Liver (tissue), 9 donors: ENCODE results near the gene CDK15. TPM values are rescaled to one million over a fixed set of nuclear protein-coding genes. Genes with fewer than 3 reads are reported as not detected.

Source experiments
- DNase-seq: peaks from one replicate; pipeline ENCODE4 v3.0.0-alpha.2; 2017; ENCODE audit warnings: low spot score
- H3K27ac ChIP-seq, 2 donors: one replicate each; pipeline ENCODE4 v1.7.0; 2013; ENCODE audit warnings: inconsistent platforms in 2 of 2, low read length in 2 of 2, control low read depth in 1 of 2, low read depth in 1 of 2, mild to moderate bottlenecking in 1 of 2
- H3K27me3 ChIP-seq, 4 donors: one replicate each; pipeline versions ENCODE4 v1.6.1 to v1.7.0; 2013; ENCODE audit warnings: low read length in 3 of 4, inconsistent platforms in 1 of 4, mild to moderate bottlenecking in 1 of 4, moderate library complexity in 1 of 4; ENCODE audit not compliant: control insufficient read depth in 4 of 4, insufficient read depth in 4 of 4
- H3K36me3 ChIP-seq, 4 donors: one replicate each; pipeline versions ENCODE4 v1.6.1 to v1.7.0; 2013; ENCODE audit warnings: low read length in 3 of 4, mild to moderate bottlenecking in 3 of 4, low read depth in 1 of 4, moderate library complexity in 1 of 4; ENCODE audit not compliant: control insufficient read depth in 4 of 4, insufficient read depth in 3 of 4
- H3K4me1 ChIP-seq, 4 donors: one replicate each; pipeline versions ENCODE4 v1.6.1 to v1.7.0; 2013; ENCODE audit warnings: low read length in 3 of 4, mild to moderate bottlenecking in 3 of 4, moderate library complexity in 1 of 4; ENCODE audit not compliant: control insufficient read depth in 4 of 4, insufficient read depth in 4 of 4
- H3K4me3 ChIP-seq, 3 donors: one replicate each; pipeline versions ENCODE4 v1.6.1 to v1.7.0; 2013; ENCODE audit warnings: low read length in 3 of 3, control low read depth in 1 of 3, low read depth in 1 of 3, mild to moderate bottlenecking in 1 of 3
- H3K9ac ChIP-seq, 2 donors: one replicate each; pipeline ENCODE4 v1.7.0; 2013; ENCODE audit warnings: low read length in 2 of 2, mild to moderate bottlenecking in 2 of 2, moderate library complexity in 2 of 2, control low read depth in 1 of 2, low read depth in 1 of 2
- H3K9me3 ChIP-seq, 4 donors: one replicate each; pipeline versions ENCODE4 v1.6.1 to v1.7.0; 2013; ENCODE audit warnings: low read length in 3 of 4; ENCODE audit not compliant: control insufficient read depth in 4 of 4
- CTCF ChIP-seq: fragments of 150-350 bp; IDR thresholded peaks from 2 replicates; pipeline ENCODE4 v1.5.1; 2017; ENCODE audit warnings: improper control_type of control experiment, low read depth, low read length; ENCODE audit not compliant: missing input control
- EGR1 ChIP-seq, 2 donors: IDR thresholded peaks; 2 replicates each; pipeline ENCODE4 v1.6.1; 2016 to 2018; ENCODE audit warnings: antibody characterized with exemption in 2 of 2, low read depth in 2 of 2
- FOXA1 ChIP-seq: IDR thresholded peaks from 2 replicates; pipeline ENCODE4 v1.6.1; 2016; ENCODE audit warnings: antibody characterized with exemption
- FOXA2 ChIP-seq: IDR thresholded peaks from 2 replicates; pipeline ENCODE4 v1.6.1; 2016; ENCODE audit warnings: antibody characterized with exemption
- GABPA ChIP-seq, 2 donors: IDR thresholded peaks in 1 of 2; conservative IDR thresholded peaks in 1 of 2; 2 replicates each; pipeline ENCODE4 v1.6.1; 2016; ENCODE audit warnings: antibody characterized with exemption in 2 of 2, mild to moderate bottlenecking in 1 of 2, moderate library complexity in 1 of 2
- HNF4A ChIP-seq, 2 donors: conservative IDR thresholded peaks; 2 replicates each; pipeline ENCODE4 v1.6.1; 2016; ENCODE audit warnings: antibody characterized with exemption in 2 of 2, mild to moderate bottlenecking in 2 of 2
- HNF4G ChIP-seq: IDR thresholded peaks from 2 replicates; pipeline ENCODE4 v1.6.1; 2016; ENCODE audit warnings: antibody characterized with exemption
- JUND ChIP-seq, 2 donors: IDR thresholded peaks; 2 replicates each; pipeline ENCODE4 v1.6.1; 2016; ENCODE audit warnings: antibody characterized with exemption in 2 of 2
- MAX ChIP-seq: IDR thresholded peaks from 2 replicates; pipeline ENCODE4 v1.6.1; 2016; ENCODE audit warnings: antibody characterized with exemption
- NR2F2 ChIP-seq: IDR thresholded peaks from 2 replicates; pipeline ENCODE4 v1.6.1; 2016; ENCODE audit warnings: antibody characterized with exemption
- RAD21 ChIP-seq, 2 donors: IDR thresholded peaks; 2 replicates each; pipeline ENCODE4 v1.6.1; 2016; ENCODE audit warnings: antibody characterized with exemption in 2 of 2, mild to moderate bottlenecking in 2 of 2
- RXRA ChIP-seq, 2 donors: IDR thresholded peaks; 2 replicates each; pipeline ENCODE4 v1.6.1; 2017 to 2018; ENCODE audit warnings: antibody characterized with exemption in 2 of 2, mild to moderate bottlenecking in 1 of 2
- SP1 ChIP-seq: IDR thresholded peaks from 2 replicates; pipeline ENCODE4 v1.6.1; 2018; ENCODE audit warnings: antibody characterized with exemption, mild to moderate bottlenecking
- TAF1 ChIP-seq: conservative IDR thresholded peaks from 2 replicates; pipeline ENCODE4 v1.6.1; 2016; ENCODE audit warnings: antibody characterized with exemption, mild to moderate bottlenecking
- YY1 ChIP-seq: IDR thresholded peaks from 2 replicates; pipeline ENCODE4 v1.6.1; 2016; ENCODE audit warnings: antibody characterized with exemption, mild to moderate bottlenecking
- ZBTB33 ChIP-seq: IDR thresholded peaks from 2 replicates; pipeline ENCODE4 v1.6.1; 2016; ENCODE audit warnings: antibody characterized with exemption
- WGBS: extraction: QIAGEN DNeasy Blood & Tissue Kit; methylation state at CpG from one replicate; pipeline ENCODE4 v1.1.7; 2013; 5-methylcytosine and 5-hydroxymethylcytosine counted together
- polyA plus RNA-seq, 2 donors: library from polyadenylated mRNA; stranded (reverse) in 1 of 2; unstranded in 1 of 2; fragments of 200-250 nt in 1 of 2; fragments of >200 nt in 1 of 2; fragmentation: Nextera tagmentation in 1 of 2; extraction: Ambion mirVana in 1 of 2; gene quantifications; one replicate each; pipeline versions ENCODE4 v1.2.1 to v1.2.3, GENCODE V29; 2013 to 2015
- total RNA-seq, 2 donors: library from RNA; depleted of rRNA; stranded (reverse); fragments of >200 nt; gene quantifications; one replicate each; pipeline ENCODE4 v1.2.3, GENCODE V29; 2014
- TF ChIP-seq, protein P1 (sequence below): IDR thresholded peaks from 2 replicates; pipeline ENCODE4 v1.6.1; 2016; ENCODE audit warnings: antibody characterized with exemption, mild to moderate bottlenecking
- TF ChIP-seq, protein P2 (sequence below): IDR thresholded peaks from 2 replicates; pipeline ENCODE4 v1.6.1; 2016; ENCODE audit warnings: antibody characterized with exemption
- donor health status: healthy.
- donor health status: healthy.
- donor health status: healthy.
- donor health status: healthy.
- donor health status: healthy.

The CDK15 gene
- total and polyA plus RNA-seq, 4 donors = under 0.01 to 0.47 (median 0.06) TPM; not detected in 1

DNA sequence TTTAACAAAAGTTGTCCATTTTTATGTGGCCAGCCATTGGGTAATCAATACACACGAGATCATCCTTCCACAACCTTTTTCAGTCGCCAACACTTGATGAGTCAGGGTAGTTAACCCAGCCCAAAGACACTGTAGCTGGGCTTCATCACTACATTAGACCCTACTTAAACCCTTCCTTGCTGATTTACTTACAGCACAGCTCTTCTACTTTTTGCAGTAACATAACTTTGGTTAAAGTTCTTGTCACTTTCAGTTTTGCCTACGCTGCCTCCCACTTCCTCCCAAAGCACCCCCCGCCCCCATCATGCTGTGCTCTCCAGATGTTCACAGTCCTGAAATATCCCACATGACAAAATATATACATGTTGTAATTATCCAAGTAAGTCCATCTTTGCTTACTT, 103.6 kb downstream of the CDK15 start:
- H3K4me3 ChIP-seq = no peak overlapping the region
- H3K9ac ChIP-seq = no peak overlapping the region
- H3K27ac ChIP-seq = no peak overlapping the region
- TF ChIP-seq EGR1 (IDR thresholded peaks at IDR 0.05; ENCODE audit: low read depth in 2 of 2) = no peak
- TF ChIP-seq, protein P1, sequence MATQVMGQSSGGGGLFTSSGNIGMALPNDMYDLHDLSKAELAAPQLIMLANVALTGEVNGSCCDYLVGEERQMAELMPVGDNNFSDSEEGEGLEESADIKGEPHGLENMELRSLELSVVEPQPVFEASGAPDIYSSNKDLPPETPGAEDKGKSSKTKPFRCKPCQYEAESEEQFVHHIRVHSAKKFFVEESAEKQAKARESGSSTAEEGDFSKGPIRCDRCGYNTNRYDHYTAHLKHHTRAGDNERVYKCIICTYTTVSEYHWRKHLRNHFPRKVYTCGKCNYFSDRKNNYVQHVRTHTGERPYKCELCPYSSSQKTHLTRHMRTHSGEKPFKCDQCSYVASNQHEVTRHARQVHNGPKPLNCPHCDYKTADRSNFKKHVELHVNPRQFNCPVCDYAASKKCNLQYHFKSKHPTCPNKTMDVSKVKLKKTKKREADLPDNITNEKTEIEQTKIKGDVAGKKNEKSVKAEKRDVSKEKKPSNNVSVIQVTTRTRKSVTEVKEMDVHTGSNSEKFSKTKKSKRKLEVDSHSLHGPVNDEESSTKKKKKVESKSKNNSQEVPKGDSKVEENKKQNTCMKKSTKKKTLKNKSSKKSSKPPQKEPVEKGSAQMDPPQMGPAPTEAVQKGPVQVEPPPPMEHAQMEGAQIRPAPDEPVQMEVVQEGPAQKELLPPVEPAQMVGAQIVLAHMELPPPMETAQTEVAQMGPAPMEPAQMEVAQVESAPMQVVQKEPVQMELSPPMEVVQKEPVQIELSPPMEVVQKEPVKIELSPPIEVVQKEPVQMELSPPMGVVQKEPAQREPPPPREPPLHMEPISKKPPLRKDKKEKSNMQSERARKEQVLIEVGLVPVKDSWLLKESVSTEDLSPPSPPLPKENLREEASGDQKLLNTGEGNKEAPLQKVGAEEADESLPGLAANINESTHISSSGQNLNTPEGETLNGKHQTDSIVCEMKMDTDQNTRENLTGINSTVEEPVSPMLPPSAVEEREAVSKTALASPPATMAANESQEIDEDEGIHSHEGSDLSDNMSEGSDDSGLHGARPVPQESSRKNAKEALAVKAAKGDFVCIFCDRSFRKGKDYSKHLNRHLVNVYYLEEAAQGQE = peak; percentile 95
- no peaks in the 10 kb centered on the region for H3K27me3 ChIP-seq
- H3K4me1 ChIP-seq = no peaks in the 10 kb centered on the region
- H3K9me3 ChIP-seq = no peaks in the 10 kb centered on the region
- H3K36me3 ChIP-seq = no peaks in the 10 kb centered on the region
- no peak for DNase-seq
- 59% methylated on average over 4 of the region's 4 CpGs for WGBS

DNA sequence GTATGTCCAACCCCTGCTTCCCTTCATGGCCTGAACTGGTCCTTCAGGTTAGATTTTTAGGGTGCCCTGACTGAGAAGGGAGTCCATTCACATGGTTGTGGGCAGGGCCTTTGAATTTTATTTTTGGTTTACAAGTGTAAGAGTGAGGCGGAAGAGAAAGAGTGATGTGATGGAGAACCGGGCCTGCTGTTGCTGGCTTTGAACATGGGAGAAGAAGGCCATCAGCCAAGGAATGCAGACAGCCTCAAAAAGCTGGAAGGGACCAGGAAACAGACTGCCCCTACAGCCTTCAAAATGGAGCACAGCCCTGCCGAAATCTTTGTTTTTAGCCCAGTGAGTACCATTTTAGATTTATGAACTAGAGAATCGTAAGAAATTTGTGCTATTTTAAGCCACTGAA, 105.0 kb downstream of the CDK15 start:
- H3K4me1 ChIP-seq = no peaks in the 10 kb centered on the region
- WGBS = 83% methylated on average over 4 of the region's 4 CpGs

More for the DNA sequence above, 105.0 kb downstream of the CDK15 start:
- H3K27ac ChIP-seq = no peak overlapping the region
- H3K9me3 ChIP-seq = no peaks in the 10 kb centered on the region
- H3K27me3 ChIP-seq = no peaks in the 10 kb centered on the region
- no peak for TF ChIP-seq SP1
- no peak for TF ChIP-seq HNF4A (conservative IDR thresholded peaks at IDR 0.05)
- TF ChIP-seq, protein P2, sequence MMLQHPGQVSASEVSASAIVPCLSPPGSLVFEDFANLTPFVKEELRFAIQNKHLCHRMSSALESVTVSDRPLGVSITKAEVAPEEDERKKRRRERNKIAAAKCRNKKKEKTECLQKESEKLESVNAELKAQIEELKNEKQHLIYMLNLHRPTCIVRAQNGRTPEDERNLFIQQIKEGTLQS = no peak
- TF ChIP-seq ZBTB33 = no peak
- TF ChIP-seq YY1 = no peak
- TF ChIP-seq MAX = no peak
- no peak for TF ChIP-seq TAF1
- no peak for TF ChIP-seq EGR1 (IDR thresholded peaks at IDR 0.05; ENCODE audit: low read depth in 2 of 2)
- no peak for TF ChIP-seq RAD21 (IDR thresholded peaks at IDR 0.05)
- no peak for TF ChIP-seq HNF4G
- TF ChIP-seq GABPA (IDR thresholded peaks at IDR 0.05 in 1 of 2, conservative IDR thresholded peaks at IDR 0.05 in 1 of 2) = no peak
- TF ChIP-seq CTCF = no peak
- TF ChIP-seq RXRA (IDR thresholded peaks at IDR 0.05) = no peak
- TF ChIP-seq, protein P1 = no peak
- no peak for TF ChIP-seq JUND (IDR thresholded peaks at IDR 0.05)
- TF ChIP-seq FOXA1 = no peak
- no peak for TF ChIP-seq FOXA2
- no peak for TF ChIP-seq NR2F2
- H3K4me3 ChIP-seq = no peak overlapping the region
- DNase-seq = no peak
- no peaks in the 10 kb centered on the region for H3K36me3 ChIP-seq
- no peak overlapping the region for H3K9ac ChIP-seq
